Fibroblast of lung (primary cell): Measurements from ENCODE around the gene TTC33. TPM values are rescaled to one million over a fixed set of nuclear protein-coding genes. Genes with fewer than 3 reads are reported as not detected.

Experiments
- DNase-seq, 2 donors: peaks; one replicate each; pipeline versions ENCODE4 v3.0.0 to v3.0.0-alpha.2; 2010; ENCODE audit warnings: low read depth in 2 of 2
- H2AFZ ChIP-seq: 2 replicates; pipeline ENCODE4 v1.5.1; 2012; ENCODE audit warnings: low read length, control low read depth, inconsistent platforms
- H3K27ac ChIP-seq: 2 replicates; pipeline ENCODE4 v1.5.1; 2011; ENCODE audit warnings: low read length, control low read depth; ENCODE audit not compliant: insufficient read depth
- H3K27me3 ChIP-seq: 2 replicates; pipeline ENCODE4 v1.5.1; 2011; ENCODE audit warnings: mild to moderate bottlenecking, low read length; ENCODE audit not compliant: control insufficient read depth, insufficient read depth
- H3K36me3 ChIP-seq: 2 replicates; pipeline ENCODE4 v1.5.1; 2011; ENCODE audit warnings: low read length; ENCODE audit not compliant: control insufficient read depth, insufficient read depth
- H3K4me1 ChIP-seq: 2 replicates; pipeline ENCODE4 v1.5.1; 2011; ENCODE audit warnings: low read length; ENCODE audit not compliant: control insufficient read depth, insufficient read depth; ENCODE audit errors: extremely low read depth
- H3K4me2 ChIP-seq: 2 replicates; pipeline ENCODE4 v1.5.1; 2011; ENCODE audit warnings: low read length, control low read depth; ENCODE audit not compliant: insufficient read depth; ENCODE audit errors: extremely low read depth
- H3K4me3 ChIP-seq, 4 experiments: fragments of 200-600 bp in 1 of 4; sonication (generic) in 1 of 4; replicated peaks in 1 of 4; 2 replicates each; pipeline ENCODE4 v1.5.1; 2011 to 2016; ENCODE audit warnings: low read length in 4 of 4, low read depth in 3 of 4, mild to moderate bottlenecking in 3 of 4, control low read depth in 2 of 4, inconsistent platforms in 1 of 4, mixed read lengths in 1 of 4; ENCODE audit not compliant: insufficient read depth in 1 of 4; ENCODE audit errors: control extremely low read depth in 1 of 4
- H3K79me2 ChIP-seq: 2 replicates; pipeline ENCODE4 v1.5.1; 2012; ENCODE audit warnings: mild to moderate bottlenecking, low read length, inconsistent platforms; ENCODE audit not compliant: control insufficient read depth, insufficient read depth
- H3K9ac ChIP-seq: 2 replicates; pipeline ENCODE4 v1.5.1; 2011; ENCODE audit warnings: mild to moderate bottlenecking, low read length, control low read depth; ENCODE audit not compliant: insufficient read depth
- H3K9me3 ChIP-seq: 2 replicates; pipeline ENCODE4 v1.5.1; 2012; ENCODE audit warnings: low read depth, low read length; ENCODE audit not compliant: control insufficient read depth, insufficient read depth
- H4K20me1 ChIP-seq: 2 replicates; pipeline ENCODE4 v1.5.1; 2011; ENCODE audit warnings: low read length; ENCODE audit not compliant: control insufficient read depth, insufficient read depth; ENCODE audit errors: extremely low read depth
- CTCF ChIP-seq, 2 donors: IDR thresholded peaks in 1 of 2; conservative IDR thresholded peaks in 1 of 2; 1 replicate in 1 of 2; 2 replicates in 1 of 2; pipeline ENCODE4 v1.5.1; 2011 to 2012; ENCODE audit warnings: low read length in 2 of 2, control low read depth in 1 of 2, inconsistent platforms in 1 of 2, low read depth in 1 of 2, mild to moderate bottlenecking in 1 of 2
- EZH2 ChIP-seq: IDR thresholded peaks from 2 replicates; pipeline ENCODE4 v1.5.1; 2012; ENCODE audit warnings: low read length, control low read depth, mild to moderate bottlenecking; ENCODE audit errors: missing control alignments
- polyA plus RNA-seq, 2 donors: library from polyadenylated mRNA; depleted of rRNA in 1 of 2; stranded (reverse) in 1 of 2; unstranded in 1 of 2; fragments of >200 nt; gene quantifications; 2 replicates each; pipeline ENCODE4 v1.2.1, GENCODE V29; 2011 to 2012; ENCODE audit warnings: missing spikeins in 1 of 2
- total RNA-seq: library from RNA; depleted of rRNA; stranded (reverse); fragments of >200 nt; gene quantifications from 2 replicates; pipeline ENCODE4 v1.2.1, GENCODE V29; 2014

TTC33 gene
- total and polyA plus RNA-seq, 2 donors (not counting 1 experiment from before 2014, with no cell fraction given): 8.7 to 16.3 TPM

- H3K27me3 ChIP-seq: no peaks in the 10 kb centered on the region
- no peaks in the 10 kb centered on the region for H4K20me1 ChIP-seq
- no peaks in the 10 kb centered on the region for H3K36me3 ChIP-seq
- H3K79me2 ChIP-seq: no peaks in the 10 kb centered on the region
- H3K4me2 ChIP-seq: no peak overlapping the region
- no peaks in the 10 kb centered on the region for H3K9me3 ChIP-seq
- no peak overlapping the region for H3K27ac ChIP-seq
- no peak overlapping the region for H3K9ac ChIP-seq
- no peak for DNase-seq
- H3K4me3 ChIP-seq: no peak overlapping the region
- H2AFZ ChIP-seq: no peak overlapping the region
- H3K4me1 ChIP-seq: no peaks in the 10 kb centered on the region
- TF ChIP-seq CTCF (conservative IDR thresholded peaks at IDR 0.05 in 1 of 2, IDR thresholded peaks at IDR 0.05 in 1 of 2; ENCODE audit: low read depth in 1 of 2, low read length in 2 of 2) (no peak), EZH2 (no peak)
These were observed 103.1 kb downstream of the TTC33 start for GRCh38 chr5:40652441-40653220.

- no peak overlapping the region for H3K9ac ChIP-seq
- H3K36me3 ChIP-seq: no peaks in the 10 kb centered on the region
- TF ChIP-seq EZH2: no peak
- no peak for TF ChIP-seq CTCF (conservative IDR thresholded peaks at IDR 0.05 in 1 of 2, IDR thresholded peaks at IDR 0.05 in 1 of 2; ENCODE audit: low read depth in 1 of 2, low read length in 2 of 2)
- H3K4me3 ChIP-seq: no peak overlapping the region
- H3K27ac ChIP-seq: no peak overlapping the region
- H3K4me1 ChIP-seq: no peaks in the 10 kb centered on the region
- H3K9me3 ChIP-seq: no peaks in the 10 kb centered on the region
- H2AFZ ChIP-seq: no peak overlapping the region
- H3K79me2 ChIP-seq: no peaks in the 10 kb centered on the region
- no peak overlapping the region for H3K4me2 ChIP-seq
- no peak for DNase-seq
- no peaks in the 10 kb centered on the region for H4K20me1 ChIP-seq
- H3K27me3 ChIP-seq: no peaks in the 10 kb centered on the region
These were observed 104.6 kb downstream of the TTC33 start for GRCh38 chr5:40651201-40651600.

GRCh38 chr5:40649463-40650030, 106.2 kb downstream of the TTC33 start:
- Histone ChIP-seq H3K9me3 (no peaks in the 10 kb centered on the region), H4K20me1 (no peaks in the 10 kb centered on the region), H3K4me1 (no peaks in the 10 kb centered on the region), H3K4me2 (no peak overlapping the region), H3K27me3 (no peaks in the 10 kb centered on the region), H3K9ac (no peak overlapping the region), H3K4me3 (no peak overlapping the region), H3K36me3 (no peaks in the 10 kb centered on the region), H3K79me2 (no peaks in the 10 kb centered on the region), H2AFZ (no peak overlapping the region), H3K27ac (no peak overlapping the region)
- TF ChIP-seq EZH2 (no peak), CTCF (conservative IDR thresholded peaks at IDR 0.05 in 1 of 2, IDR thresholded peaks at IDR 0.05 in 1 of 2; ENCODE audit: low read depth in 1 of 2, low read length in 2 of 2) (no peak)
- no peak for DNase-seq
